Astrocyte (in vitro differentiated cells and primary cell): ENCODE measurements around the gene NR2F2.

Experiments
- EZH2 ChIP-seq: IDR thresholded peaks from 2 replicates; pipeline ENCODE4 v1.6.1; 2012; ENCODE audit warnings: mild to moderate bottlenecking, low read length, inconsistent platforms; ENCODE audit not compliant: insufficient read depth
- TF ChIP-seq, protein P1 (sequence below): IDR thresholded peaks from 2 replicates; pipeline ENCODE4 v1.5.1; 2011; ENCODE audit warnings: low read depth, mild to moderate bottlenecking, inconsistent platforms, low read length, moderate library complexity; ENCODE audit not compliant: insufficient read depth

GRCh38 chr15:96352604-96353405 is 22.3 kb downstream of the NR2F2 start:
- TF ChIP-seq, protein P1, sequence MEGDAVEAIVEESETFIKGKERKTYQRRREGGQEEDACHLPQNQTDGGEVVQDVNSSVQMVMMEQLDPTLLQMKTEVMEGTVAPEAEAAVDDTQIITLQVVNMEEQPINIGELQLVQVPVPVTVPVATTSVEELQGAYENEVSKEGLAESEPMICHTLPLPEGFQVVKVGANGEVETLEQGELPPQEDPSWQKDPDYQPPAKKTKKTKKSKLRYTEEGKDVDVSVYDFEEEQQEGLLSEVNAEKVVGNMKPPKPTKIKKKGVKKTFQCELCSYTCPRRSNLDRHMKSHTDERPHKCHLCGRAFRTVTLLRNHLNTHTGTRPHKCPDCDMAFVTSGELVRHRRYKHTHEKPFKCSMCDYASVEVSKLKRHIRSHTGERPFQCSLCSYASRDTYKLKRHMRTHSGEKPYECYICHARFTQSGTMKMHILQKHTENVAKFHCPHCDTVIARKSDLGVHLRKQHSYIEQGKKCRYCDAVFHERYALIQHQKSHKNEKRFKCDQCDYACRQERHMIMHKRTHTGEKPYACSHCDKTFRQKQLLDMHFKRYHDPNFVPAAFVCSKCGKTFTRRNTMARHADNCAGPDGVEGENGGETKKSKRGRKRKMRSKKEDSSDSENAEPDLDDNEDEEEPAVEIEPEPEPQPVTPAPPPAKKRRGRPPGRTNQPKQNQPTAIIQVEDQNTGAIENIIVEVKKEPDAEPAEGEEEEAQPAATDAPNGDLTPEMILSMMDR = no peak
- no peak for TF ChIP-seq EZH2
